Neural cell (in vitro differentiated cells): ENCODE data around the gene ATP7B.

Source experiments
- CTCF ChIP-seq: fragments of 450-650 bp; IDR thresholded peaks from 2 replicates; pipeline ENCODE4 v1.5.1; 2014; ENCODE audit warnings: antibody characterized with exemption, mild to moderate bottlenecking, moderate library complexity; ENCODE audit not compliant: poor library complexity, severe bottlenecking
- REST ChIP-seq: IDR thresholded peaks from 2 replicates; pipeline ENCODE4 v1.6.1; 2012; ENCODE audit warnings: borderline replicate concordance

- TF ChIP-seq REST (no peak), CTCF (no peak)
Observed at GRCh38 chr13:51999510-51999911, 11.7 kb downstream of the ATP7B start.
